Mesenteric fat pad (tissue), 1 donor: ENCODE measurements around the gene PXK. TPM values are rescaled to one million over a fixed set of nuclear protein-coding genes. Genes with fewer than 3 reads are reported as not detected.
A peak's percentile ranks its signal among the peaks of the same experiment; 100 is the strongest.
"Not testable (repeated sequence)": the region's sequence is repeated elsewhere in the genome, so short reads cannot be mapped to it uniquely, and the experiment has no call there.

Experiments
- DNase-seq: peaks from one replicate; pipeline ENCODE4 v3.0.0-alpha.2; 2020; ENCODE audit warnings: low spot score
- long read RNA-seq: library from polyadenylated mRNA; unstranded; transcript quantifications from one replicate; pipeline ENCODE4 v2.0.0, GENCODE V29; 2020
- total RNA-seq: library from RNA; stranded (reverse); fragmentation: NEBNext Ultra II Directional; extraction: Animal tissue kit (Norgen Biotek cat#: 25700); gene quantifications from one replicate; pipeline ENCODE4 v1.2.1, GENCODE V29; 2021
- donor health status: DM: yes; HTN: yes; CAD: no.

The PXK gene
- total RNA-seq, result 32.2 TPM
- long read RNA-seq, partial matches to known transcripts, result 107 of 141 reads
- long read RNA-seq, other reads (novel, unspliced or antisense), result 27 of 141 reads

- DNase-seq, result peak; percentile 95
These were observed at the start of gene PXK for GRCh38 chr3:58332575-58333188. PXK (plus strand) TSS chr3:58332892; CDS start chr3:58332989, 97 bp downstream.

- DNase-seq, result no peak
These were observed 47.4 kb upstream of the PXK start for GRCh38 chr3:58285334-58285733.

GRCh38 chr3:58287354-58287753 is 45.3 kb upstream of the PXK start:
- no peak for DNase-seq

- no peak for DNase-seq
These were observed 44.5 kb upstream of the PXK start for GRCh38 chr3:58288011-58288728.

GRCh38 chr3:58288964-58289613 is 43.6 kb upstream of the PXK start:
- not testable (repeated sequence) for DNase-seq

GRCh38 chr3:58290446-58290845 is 42.2 kb upstream of the PXK start:
- peak; percentile 14 for DNase-seq

GRCh38 chr3:58291671-58292338 is 40.9 kb upstream of the PXK start:
- peak; percentile 45 for DNase-seq

- DNase-seq, result no peak
These were observed 39.8 kb upstream of the PXK start for GRCh38 chr3:58292866-58293265.

GRCh38 chr3:58293516-58293915 is 39.2 kb upstream of the PXK start:
- DNase-seq, result peak; percentile 62

- DNase-seq, result peak; percentile 65
These were observed 36.4 kb upstream of the PXK start for GRCh38 chr3:58296269-58296668.

- peak; percentile 87 for DNase-seq
These were observed 35.8 kb upstream of the PXK start for GRCh38 chr3:58296843-58297242.

GRCh38 chr3:58298190-58298589 is 34.5 kb upstream of the PXK start:
- peak; percentile 18 for DNase-seq

- DNase-seq, result peak; percentile 11
These were observed 33.6 kb upstream of the PXK start for GRCh38 chr3:58299075-58299474.

GRCh38 chr3:58299839-58300516 is 32.7 kb upstream of the PXK start:
- peak; percentile 73 for DNase-seq

GRCh38 chr3:58305882-58306711 is 26.6 kb upstream of the PXK start, which contains the start of the genes HTD2 and RPP14:
HTD2 (plus strand) TSS chr3:58306520; CDS start chr3:58317614, 11,094 bp downstream.
RPP14 (plus strand) TSS chr3:58306245; CDS start chr3:58310330, 4,085 bp downstream.
- peak; percentile 100 for DNase-seq

- no peak for DNase-seq
These were observed 25.0 kb upstream of the PXK start for GRCh38 chr3:58307639-58308215.

- DNase-seq, result no peak
These were observed 24.0 kb upstream of the PXK start for GRCh38 chr3:58308728-58309127.

GRCh38 chr3:58317811-58318210 is 14.9 kb upstream of the PXK start:
- no peak for DNase-seq

GRCh38 chr3:58321791-58322190 is 10.9 kb upstream of the PXK start:
- DNase-seq, result no peak

GRCh38 chr3:58322793-58323192 is 9.9 kb upstream of the PXK start:
- DNase-seq, result no peak
